Keratinocyte (primary cell): ENCODE measurements around the gene HS1BP3. TPM values are rescaled to one million over a fixed set of nuclear protein-coding genes. Genes with fewer than 3 reads are reported as not detected.

Experiments used
- DNase-seq: peaks from one replicate; pipeline ENCODE4 v3.0.0-alpha.2; 2011; ENCODE audit warnings: low read depth, missing footprints, low spot score
- FAIRE-seq: peaks from 2 replicates; lab custom pipeline; 2011; peaks lifted over from hg19 to GRCh38; lab: Jason Lieb, UNC
- H2AFZ ChIP-seq: 2 replicates; pipeline ENCODE4 v1.6.0; 2012; ENCODE audit warnings: low read length, control low read depth, inconsistent platforms; ENCODE audit not compliant: control insufficient read depth
- H3K27ac ChIP-seq: 2 replicates; pipeline ENCODE4 v1.5.1; 2011; ENCODE audit warnings: low read length; ENCODE audit not compliant: control insufficient read depth, insufficient read depth
- H3K27me3 ChIP-seq: 3 replicates; pipeline ENCODE4 v1.6.0; 2011; ENCODE audit warnings: low read length; ENCODE audit not compliant: control insufficient read depth, insufficient read depth; ENCODE audit errors: extremely low read depth
- H3K36me3 ChIP-seq, 2 experiments: 2 replicates in 1 of 2; 3 replicates in 1 of 2; pipeline ENCODE4 v1.5.1; 2011; ENCODE audit warnings: low read length in 2 of 2, mild to moderate bottlenecking in 1 of 2; ENCODE audit not compliant: control insufficient read depth in 2 of 2, insufficient read depth in 2 of 2; ENCODE audit errors: extremely low read depth in 1 of 2
- H3K4me1 ChIP-seq: 3 replicates; pipeline ENCODE4 v1.5.1; 2011; ENCODE audit warnings: low read length; ENCODE audit not compliant: control insufficient read depth, insufficient read depth; ENCODE audit errors: extremely low read depth
- H3K4me2 ChIP-seq: 3 replicates; pipeline ENCODE4 v1.6.0; 2011; ENCODE audit warnings: low read depth, low read length; ENCODE audit not compliant: control insufficient read depth, insufficient read depth; ENCODE audit errors: extremely low read depth
- H3K4me3 ChIP-seq, 3 experiments: fragments of 200-600 bp in 1 of 3; sonication (generic) in 1 of 3; 2 replicates in 2 of 3; 3 replicates in 1 of 3; pipeline ENCODE4 v1.5.1; 2011 to 2016; ENCODE audit warnings: low read length in 3 of 3, mild to moderate bottlenecking in 3 of 3, control low read depth in 2 of 3, inconsistent platforms in 1 of 3, low read depth in 1 of 3, mixed read lengths in 1 of 3, mixed run types in 1 of 3, moderate library complexity in 1 of 3; ENCODE audit not compliant: control insufficient read depth in 2 of 3, insufficient read depth in 2 of 3; ENCODE audit errors: extremely low read depth in 1 of 3
- H3K79me2 ChIP-seq: 2 replicates; pipeline ENCODE4 v1.6.0; 2012; ENCODE audit warnings: low read length; ENCODE audit not compliant: control insufficient read depth, insufficient read depth
- H3K9ac ChIP-seq: 3 replicates; pipeline ENCODE4 v1.6.0; 2011; ENCODE audit warnings: low read length; ENCODE audit not compliant: control insufficient read depth, insufficient read depth; ENCODE audit errors: extremely low read depth
- H3K9me1 ChIP-seq: 3 replicates; pipeline ENCODE4 v1.6.0; 2011; ENCODE audit warnings: low read length; ENCODE audit not compliant: control insufficient read depth, insufficient read depth; ENCODE audit errors: extremely low read depth
- H3K9me3 ChIP-seq: 2 replicates; pipeline ENCODE4 v1.5.1; 2012; ENCODE audit warnings: low read depth, low read length; ENCODE audit not compliant: control insufficient read depth
- H4K20me1 ChIP-seq: 3 replicates; pipeline ENCODE4 v1.6.0; 2011; ENCODE audit warnings: low read length; ENCODE audit not compliant: control insufficient read depth, insufficient read depth; ENCODE audit errors: extremely low read depth
- EZH2 ChIP-seq: IDR thresholded peaks from one replicate; pipeline ENCODE4 v1.6.1; 2012; ENCODE audit warnings: inconsistent platforms, mild to moderate bottlenecking, low read length, moderate library complexity
- dilution Hi-C: fragments of 300-500 bp; cut with MboI; formaldehyde crosslinking; loops from one replicate; pipeline ENCODE4 v1.7.0; 2020; ENCODE audit warnings: low sequenced_read_pairs; ENCODE audit not compliant: extremely low pct_ligation_motif_present
- polyA plus RNA-seq, 5 experiments: library from polyadenylated mRNA; depleted of rRNA in 3 of 5; stranded (reverse) in 3 of 5; stranded (forward) in 1 of 5; unstranded in 1 of 5; fragments of >200 nt; gene quantifications; 1 replicate in 1 of 5; 2 replicates in 3 of 5; 3 replicates in 1 of 5; pipeline versions ENCODE4 v1.2.1 to v1.2.3, GENCODE V29; 2011 to 2012; ENCODE audit warnings: missing spikeins in 2 of 5, low read depth in 1 of 5, low replicate concordance in 1 of 5
- TF ChIP-seq, protein P1 (sequence below), 3 experiments: IDR thresholded peaks in 1 of 3; conservative IDR thresholded peaks in 1 of 3; optimal IDR thresholded peaks in 1 of 3; 2 replicates in 2 of 3; 3 replicates in 1 of 3; pipeline versions ENCODE3 to v1.5.1; 2011; ENCODE audit warnings: low read length in 3 of 3, mild to moderate bottlenecking in 3 of 3, moderate library complexity in 2 of 3, control low read depth in 1 of 3, inconsistent platforms in 1 of 3; ENCODE audit not compliant: insufficient read depth in 2 of 3; ENCODE audit errors: extremely low read depth in 1 of 3

HS1BP3 gene
- polyA plus RNA-seq, 1 donor (not counting 4 experiments of a cell fraction or from before 2014, with no cell fraction given): 18.5 TPM

DNA sequence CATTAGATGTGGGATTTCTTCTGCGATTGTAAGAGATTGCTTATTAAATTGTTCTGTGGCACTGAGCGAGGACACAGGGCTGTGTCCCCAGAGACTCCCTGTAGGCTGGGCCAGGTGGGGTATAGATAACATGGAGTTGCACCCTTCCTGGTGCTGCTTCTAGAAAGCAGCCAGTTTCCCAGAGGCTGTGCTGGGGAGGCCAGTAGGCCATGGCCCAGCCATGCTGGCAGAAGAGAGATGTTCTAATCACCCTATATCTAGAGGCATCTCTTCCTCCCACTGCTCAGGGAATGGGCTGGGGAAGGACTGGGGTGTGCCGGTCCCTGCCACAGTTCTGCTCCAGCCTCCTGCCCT is 66.9 kb downstream of the HS1BP3 start:
- FAIRE-seq (peak; percentile 32), DNase-seq (no peak)
- Histone ChIP-seq H3K9me1 (no peaks in the 10 kb centered on the region), H3K4me2 (peak overlapping the region; percentile 35), H3K9ac (no peak overlapping the region), H3K79me2 (no peaks in the 10 kb centered on the region), H3K27ac (peak overlapping the region; percentile 18), H3K9me3 (no peaks in the 10 kb centered on the region), H3K4me1 (peaks cover 28% of the 10 kb centered on the region), H3K4me3 (no peak overlapping the region), H3K27me3 (no peaks in the 10 kb centered on the region), H2AFZ (no peak overlapping the region), H3K36me3 (no peaks in the 10 kb centered on the region), H4K20me1 (no peaks in the 10 kb centered on the region)
- no peak for TF ChIP-seq EZH2
- TF ChIP-seq, protein P1, sequence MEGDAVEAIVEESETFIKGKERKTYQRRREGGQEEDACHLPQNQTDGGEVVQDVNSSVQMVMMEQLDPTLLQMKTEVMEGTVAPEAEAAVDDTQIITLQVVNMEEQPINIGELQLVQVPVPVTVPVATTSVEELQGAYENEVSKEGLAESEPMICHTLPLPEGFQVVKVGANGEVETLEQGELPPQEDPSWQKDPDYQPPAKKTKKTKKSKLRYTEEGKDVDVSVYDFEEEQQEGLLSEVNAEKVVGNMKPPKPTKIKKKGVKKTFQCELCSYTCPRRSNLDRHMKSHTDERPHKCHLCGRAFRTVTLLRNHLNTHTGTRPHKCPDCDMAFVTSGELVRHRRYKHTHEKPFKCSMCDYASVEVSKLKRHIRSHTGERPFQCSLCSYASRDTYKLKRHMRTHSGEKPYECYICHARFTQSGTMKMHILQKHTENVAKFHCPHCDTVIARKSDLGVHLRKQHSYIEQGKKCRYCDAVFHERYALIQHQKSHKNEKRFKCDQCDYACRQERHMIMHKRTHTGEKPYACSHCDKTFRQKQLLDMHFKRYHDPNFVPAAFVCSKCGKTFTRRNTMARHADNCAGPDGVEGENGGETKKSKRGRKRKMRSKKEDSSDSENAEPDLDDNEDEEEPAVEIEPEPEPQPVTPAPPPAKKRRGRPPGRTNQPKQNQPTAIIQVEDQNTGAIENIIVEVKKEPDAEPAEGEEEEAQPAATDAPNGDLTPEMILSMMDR (optimal IDR thresholded peaks at IDR 0.05 in 1 of 3, IDR thresholded peaks at IDR 0.05 in 1 of 3, conservative IDR thresholded peaks at IDR 0.05 in 1 of 3; ENCODE audit: extremely low read depth in 1 of 3, insufficient read depth in 2 of 3, low read length in 3 of 3): no peak
- dilution Hi-C loops: no loop called here

DNA sequence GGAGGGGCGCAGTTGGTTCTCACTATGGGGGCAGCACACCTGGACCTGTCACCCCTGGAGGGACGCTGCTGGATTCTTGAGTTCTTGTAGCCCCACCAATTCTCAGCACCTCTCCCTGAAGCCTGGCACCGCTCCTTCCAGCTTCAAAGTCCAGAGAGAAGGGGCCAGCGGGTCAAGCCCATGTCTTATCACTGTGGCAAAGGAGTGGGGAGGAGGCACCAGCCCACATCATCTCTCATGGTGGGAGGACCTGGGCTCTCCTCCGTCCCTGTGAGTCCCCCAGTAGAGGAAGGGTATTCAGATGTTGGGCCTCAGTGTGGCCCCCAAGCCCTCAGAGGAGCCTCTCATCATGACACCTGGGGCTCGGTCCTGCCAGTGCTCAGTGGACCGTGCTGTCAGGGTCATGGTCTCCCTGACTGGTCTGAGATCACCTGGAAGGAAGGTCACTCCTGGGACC is 67.4 kb downstream of the HS1BP3 start:
- no peak for FAIRE-seq
- H2AFZ ChIP-seq: no peak overlapping the region

More for the DNA sequence above, 67.4 kb downstream of the HS1BP3 start:
- no peak for TF ChIP-seq EZH2
- TF ChIP-seq, protein P1 (optimal IDR thresholded peaks at IDR 0.05 in 1 of 3, IDR thresholded peaks at IDR 0.05 in 1 of 3, conservative IDR thresholded peaks at IDR 0.05 in 1 of 3; ENCODE audit: extremely low read depth in 1 of 3, insufficient read depth in 2 of 3, low read length in 3 of 3): no peak
- Histone ChIP-seq H3K4me1 (peaks cover 34% of the 10 kb centered on the region), H3K9me3 (no peaks in the 10 kb centered on the region), H3K27ac (no peak overlapping the region), H3K9ac (no peak overlapping the region), H3K36me3 (no peaks in the 10 kb centered on the region), H3K4me3 (no peak overlapping the region), H3K9me1 (no peaks in the 10 kb centered on the region), H3K4me2 (no peak overlapping the region), H3K27me3 (no peaks in the 10 kb centered on the region), H4K20me1 (no peaks in the 10 kb centered on the region), H3K79me2 (no peaks in the 10 kb centered on the region)
- DNase-seq: no peak
- dilution Hi-C loops: no loop called here
